RWPE2 (cell line): ENCODE results near the gene KATNB1.
"Not testable (repeated sequence)": the region's sequence is repeated elsewhere in the genome, so short reads cannot be mapped to it uniquely, and the experiment has no call there.

ENCODE experiments used
- ATAC-seq: fragments of 200-7000 bp; cut with Tn5 transposase; 3 replicates; pipeline ENCODE4 v1.9.1; 2021; ENCODE audit warnings: low read depth
- DNase-seq: peaks from one replicate; pipeline ENCODE4 v3.0.0-alpha.2; 2020; ENCODE audit warnings: low spot score
- H3K27ac ChIP-seq: fragments of 450-650 bp; 2 replicates; pipeline ENCODE4 v1.5.1; 2017; ENCODE audit warnings: mild to moderate bottlenecking; ENCODE audit not compliant: poor library complexity, severe bottlenecking
- H3K27me3 ChIP-seq: fragments of 250-450 bp; sonication (Bioruptor Pico); 2 replicates; pipeline ENCODE4 v1.5.1; 2021; ENCODE audit warnings: mild to moderate bottlenecking, moderate library complexity; ENCODE audit not compliant: insufficient read depth, poor library complexity, severe bottlenecking
- H3K36me3 ChIP-seq: fragments of 250-450 bp; sonication (Bioruptor Pico); 2 replicates; pipeline ENCODE4 v1.5.1; 2020; ENCODE audit warnings: low read depth, mild to moderate bottlenecking, moderate library complexity
- H3K4me1 ChIP-seq: fragments of 250-450 bp; sonication (Bioruptor Pico); 2 replicates; pipeline ENCODE4 v1.5.1; 2021; ENCODE audit warnings: mild to moderate bottlenecking, moderate library complexity; ENCODE audit not compliant: insufficient read depth, poor library complexity, severe bottlenecking
- H3K4me3 ChIP-seq: fragments of 250-450 bp; sonication (Bioruptor Pico); 2 replicates; pipeline ENCODE4 v1.5.1; 2021; ENCODE audit warnings: mild to moderate bottlenecking, moderate library complexity; ENCODE audit not compliant: severe bottlenecking
- H3K9me3 ChIP-seq: fragments of 250-450 bp; sonication (Bioruptor Pico); 2 replicates; pipeline ENCODE4 v1.5.1; 2021; ENCODE audit warnings: mild to moderate bottlenecking, moderate library complexity; ENCODE audit not compliant: severe bottlenecking
- CTCF ChIP-seq: fragments of 450-650 bp; IDR thresholded peaks from one replicate; pipeline ENCODE4 v1.5.1; 2017; ENCODE audit warnings: mild to moderate bottlenecking, moderate library complexity; ENCODE audit not compliant: poor library complexity, severe bottlenecking

KATNB1 gene

GRCh38 chr16:57775661-57776469, 40.3 kb downstream of the KATNB1 start:
- DNase-seq: no peak
- no peak overlapping the region for H3K4me3 ChIP-seq

GRCh38 chr16:57778658-57779057, 43.1 kb downstream of the KATNB1 start:
- no peak overlapping the region for H3K4me3 ChIP-seq
- DNase-seq (no peak), ATAC-seq (no peak)
- H3K4me1 ChIP-seq: no peaks in the 10 kb centered on the region
- peaks cover 74% of the 10 kb centered on the region for H3K36me3 ChIP-seq
- H3K27ac ChIP-seq: peak overlapping the region; percentile 7
- H3K27me3 ChIP-seq: no peaks in the 10 kb centered on the region
- H3K9me3 ChIP-seq: no peaks in the 10 kb centered on the region
- no peak for TF ChIP-seq CTCF

More at GRCh38 chr16:57775661-57776469, 40.3 kb downstream of the KATNB1 start:
- ATAC-seq: no peak
- Histone ChIP-seq H3K36me3 (peaks cover 73% of the 10 kb centered on the region), H3K9me3 (no peaks in the 10 kb centered on the region), H3K4me1 (no peaks in the 10 kb centered on the region), H3K27me3 (no peaks in the 10 kb centered on the region), H3K27ac (no peak overlapping the region)
- no peak for TF ChIP-seq CTCF

GRCh38 chr16:57779836-57780235, 44.3 kb downstream of the KATNB1 start:
- Histone ChIP-seq H3K27ac (peak overlapping the region; percentile 7), H3K36me3 (peaks cover 83% of the 10 kb centered on the region)
- not testable (repeated sequence) for H3K4me1 ChIP-seq, H3K4me3 ChIP-seq, H3K9me3 ChIP-seq, DNase-seq, H3K27me3 ChIP-seq, ATAC-seq

- no peaks in the 10 kb centered on the region for H3K27me3 ChIP-seq
- no peaks in the 10 kb centered on the region for H3K4me1 ChIP-seq
- no peak overlapping the region for H3K27ac ChIP-seq
- DNase-seq: no peak
- no peaks in the 10 kb centered on the region for H3K9me3 ChIP-seq
- H3K36me3 ChIP-seq: peaks cover 87% of the 10 kb centered on the region
- TF ChIP-seq CTCF: no peak
- no peak for ATAC-seq
- no peak overlapping the region for H3K4me3 ChIP-seq
Observed at GRCh38 chr16:57781349-57781740, 45.8 kb downstream of the KATNB1 start.

GRCh38 chr16:57781741-57782606, 46.4 kb downstream of the KATNB1 start:
- Histone ChIP-seq H3K36me3 (peaks cover 81% of the 10 kb centered on the region), H3K4me1 (no peaks in the 10 kb centered on the region), H3K27me3 (no peaks in the 10 kb centered on the region), H3K9me3 (no peaks in the 10 kb centered on the region), H3K27ac (no peak overlapping the region), H3K4me3 (no peak overlapping the region)
- DNase-seq: no peak
- no peak for TF ChIP-seq CTCF
- ATAC-seq: no peak

- not testable (repeated sequence) for H3K4me1 ChIP-seq, ATAC-seq, H3K27me3 ChIP-seq, H3K27ac ChIP-seq, H3K4me3 ChIP-seq, DNase-seq, H3K9me3 ChIP-seq
- peaks cover 82% of the 10 kb centered on the region for H3K36me3 ChIP-seq
Observed at GRCh38 chr16:57782607-57783055, 47.1 kb downstream of the KATNB1 start.
